Lung (tissue), 12 donors: Measurements from ENCODE around the gene ASPRV1. TPM values are rescaled to one million over a fixed set of nuclear protein-coding genes. Genes with fewer than 3 reads are reported as not detected.
A peak's percentile ranks its signal among the peaks of the same experiment; 100 is the strongest.

Experiments
- ATAC-seq: fragments of 200-7000 bp; cut with Tn5 transposase; one replicate; pipeline ENCODE4 v1.9.1; 2020; ENCODE audit warnings: moderate number of reproducible peaks; ENCODE audit not compliant: insufficient read depth, low FRiP score
- DNase-seq, 3 donors: peaks; one replicate each; pipeline ENCODE4 v3.0.0-alpha.2; 2013 to 2017
- H3K27ac ChIP-seq, 2 donors: one replicate each; pipeline ENCODE4 v1.5.1; 2013; ENCODE audit warnings: mild to moderate bottlenecking in 2 of 2, moderate library complexity in 2 of 2, control low read depth in 1 of 2, inconsistent platforms in 1 of 2, low read depth in 1 of 2, low read length in 1 of 2
- H3K27me3 ChIP-seq, 3 donors: one replicate each; pipeline ENCODE4 v1.5.1; 2013; ENCODE audit warnings: low read length in 2 of 3; ENCODE audit not compliant: control insufficient read depth in 3 of 3, insufficient read depth in 3 of 3
- H3K36me3 ChIP-seq, 4 donors: one replicate each; pipeline ENCODE4 v1.5.1; 2013; ENCODE audit warnings: low read length in 4 of 4, mild to moderate bottlenecking in 1 of 4, moderate library complexity in 1 of 4; ENCODE audit not compliant: control insufficient read depth in 4 of 4, insufficient read depth in 4 of 4
- H3K4me1 ChIP-seq, 5 donors: one replicate each; pipeline ENCODE4 v1.5.1; 2013; ENCODE audit warnings: low read length in 5 of 5, mild to moderate bottlenecking in 2 of 5, moderate library complexity in 1 of 5; ENCODE audit not compliant: control insufficient read depth in 5 of 5, insufficient read depth in 5 of 5
- H3K4me3 ChIP-seq: one replicate; pipeline ENCODE4 v1.5.1; 2013; ENCODE audit warnings: mild to moderate bottlenecking, control low read depth, moderate library complexity
- H3K9ac ChIP-seq, 2 donors: one replicate each; pipeline ENCODE4 v1.5.1; 2013; ENCODE audit warnings: low read length in 2 of 2, control low read depth in 1 of 2; ENCODE audit not compliant: insufficient read depth in 1 of 2
- H3K9me3 ChIP-seq, 4 donors: one replicate each; pipeline ENCODE4 v1.5.1; 2013; ENCODE audit warnings: low read length in 3 of 4, mild to moderate bottlenecking in 1 of 4, moderate library complexity in 1 of 4; ENCODE audit not compliant: control insufficient read depth in 4 of 4, insufficient read depth in 3 of 4
- WGBS, 2 donors: extraction: QIAGEN DNeasy Blood & Tissue Kit; methylation state at CpG; one replicate each; pipeline ENCODE4 v1.1.7; 2013; 5-methylcytosine and 5-hydroxymethylcytosine counted together
- polyA plus RNA-seq, 2 donors: library from polyadenylated mRNA; stranded (reverse); fragments of 200-250 nt; gene quantifications; one replicate each; pipeline ENCODE4 v1.2.1, GENCODE V29; 2013
- total RNA-seq, 2 donors: library from RNA; depleted of rRNA in 1 of 2; stranded (reverse); fragments of >200 nt in 1 of 2; gene quantifications; one replicate each; pipeline ENCODE4 v1.2.1, GENCODE V29; 2014 to 2021
- TF ChIP-seq, protein P1 (sequence below): IDR thresholded peaks from 2 replicates; pipeline ENCODE4 v1.5.1; 2012; ENCODE audit warnings: mild to moderate bottlenecking; ENCODE audit errors: control extremely low read depth, extremely low read depth
- donor health status: control.
- donor health status: control.
- donor health status: Bipolar disorder and iron deficiency.
- donor health status: healthy.
- donor health status: DM: yes; HTN: yes; CAD: no.

Gene ASPRV1
- total and polyA plus RNA-seq, 4 donors: 0.94 to 2.9 (median 1.2) TPM

- peaks cover 0 to 3% (median 0%) of the 10 kb centered on the region in 5 donors for H3K4me1 ChIP-seq
- WGBS, 2 donors: 89% methylated on average over 12 of the region's 12 CpGs
- no peaks in the 10 kb centered on the region for H3K27me3 ChIP-seq
- H3K4me3 ChIP-seq: no peak overlapping the region
- TF ChIP-seq, protein P1, sequence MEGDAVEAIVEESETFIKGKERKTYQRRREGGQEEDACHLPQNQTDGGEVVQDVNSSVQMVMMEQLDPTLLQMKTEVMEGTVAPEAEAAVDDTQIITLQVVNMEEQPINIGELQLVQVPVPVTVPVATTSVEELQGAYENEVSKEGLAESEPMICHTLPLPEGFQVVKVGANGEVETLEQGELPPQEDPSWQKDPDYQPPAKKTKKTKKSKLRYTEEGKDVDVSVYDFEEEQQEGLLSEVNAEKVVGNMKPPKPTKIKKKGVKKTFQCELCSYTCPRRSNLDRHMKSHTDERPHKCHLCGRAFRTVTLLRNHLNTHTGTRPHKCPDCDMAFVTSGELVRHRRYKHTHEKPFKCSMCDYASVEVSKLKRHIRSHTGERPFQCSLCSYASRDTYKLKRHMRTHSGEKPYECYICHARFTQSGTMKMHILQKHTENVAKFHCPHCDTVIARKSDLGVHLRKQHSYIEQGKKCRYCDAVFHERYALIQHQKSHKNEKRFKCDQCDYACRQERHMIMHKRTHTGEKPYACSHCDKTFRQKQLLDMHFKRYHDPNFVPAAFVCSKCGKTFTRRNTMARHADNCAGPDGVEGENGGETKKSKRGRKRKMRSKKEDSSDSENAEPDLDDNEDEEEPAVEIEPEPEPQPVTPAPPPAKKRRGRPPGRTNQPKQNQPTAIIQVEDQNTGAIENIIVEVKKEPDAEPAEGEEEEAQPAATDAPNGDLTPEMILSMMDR: no peak
- no peak overlapping the region for H3K9ac ChIP-seq
- no peak for ATAC-seq
- no peaks in the 10 kb centered on the region for H3K9me3 ChIP-seq
- no peak for DNase-seq
- H3K27ac ChIP-seq: peak overlapping the region in 1 of 2 donors; percentile 9
- no peaks in the 10 kb centered on the region for H3K36me3 ChIP-seq
Observed at GRCh38 chr2:69975136-69975852, 13.9 kb upstream of the ASPRV1 start.

DNA sequence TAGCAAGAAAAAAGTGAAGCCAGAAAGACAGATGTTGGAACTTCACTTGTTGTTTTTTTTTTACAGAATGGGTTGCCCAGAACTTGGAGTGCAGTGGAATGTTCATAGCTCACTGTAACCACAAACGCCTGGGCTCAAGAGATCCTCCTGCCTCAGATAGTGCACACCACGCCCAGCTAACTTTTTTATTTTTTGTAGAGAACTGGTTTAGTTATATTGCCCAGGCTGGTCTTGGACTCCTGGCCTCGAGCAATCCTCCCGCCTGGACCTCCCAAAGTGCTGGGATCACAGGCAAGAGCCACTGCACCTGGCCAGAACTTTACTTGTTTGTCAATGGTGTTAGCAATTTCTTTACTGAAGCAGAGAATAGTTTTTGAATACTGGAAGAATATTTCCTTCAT, 11.9 kb upstream of the ASPRV1 start:
- ATAC-seq: no peak
- H3K27ac ChIP-seq: no peak overlapping the region
- DNase-seq: peak in 1 of 3 donors; percentile 15
- WGBS, 2 donors: 70% methylated on average over 4 of the region's 4 CpGs
- H3K4me1 ChIP-seq: no peaks in the 10 kb centered on the region
- no peak overlapping the region for H3K9ac ChIP-seq
- no peaks in the 10 kb centered on the region for H3K9me3 ChIP-seq
- TF ChIP-seq, protein P1: no peak
- no peaks in the 10 kb centered on the region for H3K36me3 ChIP-seq
- H3K4me3 ChIP-seq: no peak overlapping the region
- H3K27me3 ChIP-seq: no peaks in the 10 kb centered on the region

GRCh38 chr2:69972822-69973221, 11.4 kb upstream of the ASPRV1 start:
- Histone ChIP-seq H3K9me3 (no peaks in the 10 kb centered on the region), H3K27ac (no peak overlapping the region), H3K9ac (no peak overlapping the region), H3K36me3 (no peaks in the 10 kb centered on the region), H3K27me3 (no peaks in the 10 kb centered on the region), H3K4me3 (no peak overlapping the region), H3K4me1 (no peaks in the 10 kb centered on the region)
- TF ChIP-seq, protein P1: no peak
- DNase-seq (no peak), ATAC-seq (no peak)
- 88 to 95% methylated on average over 1 of the region's 1 CpG for WGBS, 2 donors
